DOHH2 (cell line): Measurements from ENCODE around the gene RASL12.

ENCODE experiments used
- H3F3A ChIP-seq: fragments of 200-600 bp; sonication (generic), shearing (Covaris generic); 2 replicates; pipeline ENCODE4 v1.6.0; 2016; ENCODE audit warnings: antibody characterized with exemption, mild to moderate bottlenecking; ENCODE audit not compliant: control insufficient read depth, insufficient read depth
- H3K27ac ChIP-seq: fragments of 200-600 bp; sonication (generic); 2 replicates; pipeline ENCODE4 v1.5.1; 2014; ENCODE audit warnings: low read depth, mild to moderate bottlenecking, low read length, moderate library complexity
- H3K27me3 ChIP-seq: fragments of 200-600 bp; sonication (generic); 2 replicates; pipeline ENCODE4 v1.6.1; 2014; ENCODE audit warnings: mild to moderate bottlenecking, low read length, mixed read lengths; ENCODE audit not compliant: control insufficient read depth
- H3K36me3 ChIP-seq: fragments of 200-600 bp; sonication (generic); 2 replicates; pipeline ENCODE4 v1.6.1; 2014; ENCODE audit warnings: mild to moderate bottlenecking, low read length, moderate library complexity, mixed read lengths; ENCODE audit not compliant: control insufficient read depth
- H3K4me1 ChIP-seq: fragments of 200-600 bp; sonication (generic); 2 replicates; pipeline ENCODE4 v1.6.1; 2014; ENCODE audit warnings: mild to moderate bottlenecking, low read length, mixed read lengths; ENCODE audit not compliant: control insufficient read depth
- H3K4me2 ChIP-seq: fragments of 200-600 bp; sonication (generic); 2 replicates; pipeline ENCODE4 v1.6.0; 2014; ENCODE audit warnings: mild to moderate bottlenecking, low read length, moderate library complexity
- H3K4me3 ChIP-seq: fragments of 200-600 bp; sonication (generic); 2 replicates; pipeline ENCODE4 v1.5.1; 2014; ENCODE audit warnings: mild to moderate bottlenecking, low read length, mixed read lengths
- H3K79me2 ChIP-seq: fragments of 200-600 bp; sonication (generic); 2 replicates; pipeline ENCODE4 v1.6.1; 2014; ENCODE audit warnings: mild to moderate bottlenecking, low read length, mixed read lengths; ENCODE audit not compliant: control insufficient read depth
- H3K9me2 ChIP-seq: fragments of 200-600 bp; sonication (generic); replicated peaks from 2 replicates; pipeline ENCODE4 v1.6.1; 2014; ENCODE audit warnings: mild to moderate bottlenecking, low read length, mixed read lengths; ENCODE audit not compliant: control insufficient read depth
- H3K9me3 ChIP-seq: fragments of 200-600 bp; sonication (generic); 2 replicates; pipeline ENCODE4 v1.6.1; 2014; ENCODE audit warnings: antibody characterized with exemption, low read length, mixed read lengths; ENCODE audit not compliant: control insufficient read depth, insufficient read depth
- H4K20me1 ChIP-seq: fragments of 200-600 bp; sonication (generic); 2 replicates; pipeline ENCODE4 v1.6.0; 2014; ENCODE audit warnings: low read depth, mild to moderate bottlenecking, antibody characterized with exemption, low read length, moderate library complexity; ENCODE audit not compliant: control insufficient read depth, insufficient read depth
- CTCF ChIP-seq: fragments of 200-600 bp; sonication (generic); IDR thresholded peaks from one replicate; pipeline ENCODE4 v1.5.1; 2014; ENCODE audit warnings: antibody characterized with exemption, mild to moderate bottlenecking, low read depth, low read length; ENCODE audit not compliant: poor library complexity, severe bottlenecking
- EZH2phosphoT487 ChIP-seq: fragments of 200-600 bp; sonication (generic); IDR thresholded peaks from 2 replicates; pipeline ENCODE4 v1.6.1; 2017; ENCODE audit warnings: borderline replicate concordance, mild to moderate bottlenecking, antibody characterized with exemption, low read length, moderate library complexity, mixed read lengths

The RASL12 gene

GRCh38 chr15:65081270-65081669, 13.5 kb upstream of the RASL12 start:
- no peaks in the 10 kb centered on the region for H3K36me3 ChIP-seq
- no peaks in the 10 kb centered on the region for H3K9me3 ChIP-seq
- H3K79me2 ChIP-seq: no peaks in the 10 kb centered on the region

GRCh38 chr15:65079580-65079979, 11.8 kb upstream of the RASL12 start:
- no peak overlapping the region for H3K4me2 ChIP-seq
- no peak overlapping the region for H3K4me3 ChIP-seq
- TF ChIP-seq EZH2phosphoT487 (no peak), CTCF (no peak)
- H3K9me2 ChIP-seq: no peaks in the 10 kb centered on the region
- no peak overlapping the region for H3K27ac ChIP-seq
- no peaks in the 10 kb centered on the region for H3F3A ChIP-seq
- no peaks in the 10 kb centered on the region for H3K36me3 ChIP-seq
- H3K9me3 ChIP-seq: no peaks in the 10 kb centered on the region
- H4K20me1 ChIP-seq: no peaks in the 10 kb centered on the region
- no peaks in the 10 kb centered on the region for H3K4me1 ChIP-seq
- peaks cover 45% of the 10 kb centered on the region for H3K27me3 ChIP-seq
- no peaks in the 10 kb centered on the region for H3K79me2 ChIP-seq

More at GRCh38 chr15:65081270-65081669, 13.5 kb upstream of the RASL12 start:
- H3K27me3 ChIP-seq: peaks cover 59% of the 10 kb centered on the region
- H3K27ac ChIP-seq: no peak overlapping the region
- H3K9me2 ChIP-seq: no peaks in the 10 kb centered on the region
- no peak overlapping the region for H3K4me2 ChIP-seq
- no peak for TF ChIP-seq CTCF
- TF ChIP-seq EZH2phosphoT487: no peak
- no peak overlapping the region for H3K4me3 ChIP-seq
- H4K20me1 ChIP-seq: no peaks in the 10 kb centered on the region
- no peaks in the 10 kb centered on the region for H3K4me1 ChIP-seq
- no peaks in the 10 kb centered on the region for H3F3A ChIP-seq

- Histone ChIP-seq H3K79me2 (no peaks in the 10 kb centered on the region), H4K20me1 (no peaks in the 10 kb centered on the region), H3K27ac (no peak overlapping the region), H3K36me3 (no peaks in the 10 kb centered on the region), H3K9me2 (no peaks in the 10 kb centered on the region), H3K4me3 (no peak overlapping the region), H3K4me1 (no peaks in the 10 kb centered on the region), H3K4me2 (no peak overlapping the region), H3K9me3 (no peaks in the 10 kb centered on the region), H3F3A (no peaks in the 10 kb centered on the region), H3K27me3 (peaks cover 30% of the 10 kb centered on the region)
- TF ChIP-seq CTCF (no peak), EZH2phosphoT487 (no peak)
Observed at GRCh38 chr15:65077981-65078352, 10.2 kb upstream of the RASL12 start.
